Right hindlimb (tissue), 1 donor: ENCODE results near the gene DRD3.

ENCODE experiments used
- DNase-seq: peaks from one replicate; pipeline ENCODE4 v3.0.0-alpha.2; 2018

DRD3 gene

GRCh38 chr3:114176890-114177289, 2.0 kb downstream of the DRD3 start:
- no peak for DNase-seq

- DNase-seq: no peak
These were observed 2.4 kb downstream of the DRD3 start for GRCh38 chr3:114176487-114176886.

GRCh38 chr3:114175204-114175987, 3.5 kb downstream of the DRD3 start:
- DNase-seq: no peak

GRCh38 chr3:114171677-114172076, 7.2 kb downstream of the DRD3 start:
- no peak for DNase-seq

- DNase-seq: no peak
These were observed 10.7 kb downstream of the DRD3 start for GRCh38 chr3:114168150-114168549.

- DNase-seq: no peak
These were observed 21.5 kb downstream of the DRD3 start for GRCh38 chr3:114157321-114157720.

GRCh38 chr3:114155370-114155821, 23.5 kb downstream of the DRD3 start:
- DNase-seq: no peak

GRCh38 chr3:114154321-114154821, 24.5 kb downstream of the DRD3 start:
- DNase-seq: no peak

- peak; percentile 89 for DNase-seq
These were observed 26.2 kb downstream of the DRD3 start for GRCh38 chr3:114152519-114153151.

- DNase-seq: no peak
These were observed 27.8 kb downstream of the DRD3 start for GRCh38 chr3:114151091-114151490.

GRCh38 chr3:114147251-114147650, 31.6 kb downstream of the DRD3 start:
- DNase-seq: no peak

GRCh38 chr3:114144909-114145688, 33.8 kb downstream of the DRD3 start:
- DNase-seq: peak; percentile 65

GRCh38 chr3:114143817-114144216, 35.0 kb downstream of the DRD3 start:
- no peak for DNase-seq

GRCh38 chr3:114139836-114140235, 39.0 kb downstream of the DRD3 start:
- DNase-seq: no peak

GRCh38 chr3:114133947-114134346, 44.9 kb downstream of the DRD3 start:
- DNase-seq: no peak

GRCh38 chr3:114132500-114132899, 46.4 kb downstream of the DRD3 start:
- DNase-seq: no peak

- DNase-seq: no peak
These were observed 50.0 kb downstream of the DRD3 start for GRCh38 chr3:114128826-114129225.

GRCh38 chr3:114128231-114128630, 50.6 kb downstream of the DRD3 start:
- DNase-seq: no peak

- no peak for DNase-seq
These were observed 51.3 kb downstream of the DRD3 start for GRCh38 chr3:114127517-114127916.

- DNase-seq: no peak
These were observed 52.4 kb downstream of the DRD3 start for GRCh38 chr3:114126461-114126860.

- DNase-seq: no peak
These were observed 56.7 kb downstream of the DRD3 start for GRCh38 chr3:114122027-114122709.

GRCh38 chr3:114120211-114120610, 58.6 kb downstream of the DRD3 start:
- DNase-seq: no peak

GRCh38 chr3:114119776-114120175, 59.1 kb downstream of the DRD3 start:
- no peak for DNase-seq
